ENCODE measurements around the gene CDADC1. TPM values are rescaled to one million over a fixed set of nuclear protein-coding genes. Genes with fewer than 3 reads are reported as not detected.

Gene CDADC1
- total RNA-seq, 1 donor from 2014 or later: 1.7 TPM

- H3K4me1 ChIP-seq: no peaks in the 10 kb centered on the region
- H3F3A ChIP-seq (ENCODE audit: low read depth): no peaks in the 10 kb centered on the region
- H3K36me3 Mint-ChIP-seq: no peaks in the 10 kb centered on the region
- no peaks in the 10 kb centered on the region for H3K27me3 Mint-ChIP-seq (ENCODE audit: insufficient read depth, low read depth)
- DNase-seq (ENCODE audit: low spot score): no peak
- no peaks in the 10 kb centered on the region for H3K9me3 ChIP-seq (ENCODE audit: low read depth)
- no peak overlapping the region for H3K9ac ChIP-seq
- H3K27ac Mint-ChIP-seq: no peak overlapping the region
- no peak overlapping the region for H3K4me3 ChIP-seq
- no peaks in the 10 kb centered on the region for H3K79me2 ChIP-seq (ENCODE audit: low read depth)
- H3K27me3 ChIP-seq: no peaks in the 10 kb centered on the region
- H3K27ac ChIP-seq: no peak overlapping the region
- peaks cover 2% of the 10 kb centered on the region for H3K4me1 Mint-ChIP-seq
- no peaks in the 10 kb centered on the region for H4K20me1 ChIP-seq (ENCODE audit: low read depth)
- H3K36me3 ChIP-seq: no peaks in the 10 kb centered on the region
- no peak overlapping the region for H3K4me2 ChIP-seq
- no peaks in the 10 kb centered on the region for H3K9me3 Mint-ChIP-seq
- no peak overlapping the region for H2AFZ ChIP-seq (replicated peaks)
- TF ChIP-seq EZH2 (IDR thresholded peaks at IDR 0.05): no peak
- TF ChIP-seq EZH2phosphoT487 (IDR thresholded peaks at IDR 0.05): no peak
- TF ChIP-seq CTCF (IDR thresholded peaks at IDR 0.05): no peak
- no peak overlapping the region for H3K4me3 Mint-ChIP-seq
Measured at GRCh38 chr13:49341941-49342340, 94.2 kb downstream of the CDADC1 start.

DNA sequence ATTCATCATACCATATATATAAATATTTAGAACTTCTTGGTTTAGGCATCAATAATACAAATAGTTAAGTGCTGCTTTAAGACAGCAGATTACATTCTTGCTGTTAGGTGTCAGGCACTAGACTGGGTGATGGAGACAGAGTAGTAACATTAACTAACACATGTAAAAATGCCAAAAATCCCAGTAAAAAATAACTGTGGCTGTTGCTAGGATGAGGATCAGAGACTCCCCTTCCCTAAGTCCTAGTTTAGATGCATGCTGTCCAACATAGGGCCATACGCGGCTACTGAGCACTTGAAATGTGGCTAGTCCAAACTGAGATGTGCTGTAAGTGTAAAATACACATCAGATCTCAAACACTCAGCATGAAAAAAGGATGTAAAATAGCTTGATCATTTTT is 94.7 kb downstream of the CDADC1 start:
- Histone ChIP-seq H3K27ac (no peak overlapping the region), H2AFZ (replicated peaks) (no peak overlapping the region), H3K4me2 (no peak overlapping the region), H3K79me2 (ENCODE audit: low read depth) (no peaks in the 10 kb centered on the region), H3K4me1 (no peaks in the 10 kb centered on the region), H3K9me3 (ENCODE audit: low read depth) (no peaks in the 10 kb centered on the region), H4K20me1 (ENCODE audit: low read depth) (no peaks in the 10 kb centered on the region), H3K4me3 (no peak overlapping the region), H3K9ac (no peak overlapping the region), H3K27me3 (no peaks in the 10 kb centered on the region), H3F3A (ENCODE audit: low read depth) (no peaks in the 10 kb centered on the region), H3K36me3 (no peaks in the 10 kb centered on the region)
- no peak overlapping the region for H3K27ac Mint-ChIP-seq
- H3K4me3 Mint-ChIP-seq: no peak overlapping the region
- H3K27me3 Mint-ChIP-seq (ENCODE audit: insufficient read depth, low read depth): no peaks in the 10 kb centered on the region
- TF ChIP-seq EZH2 (IDR thresholded peaks at IDR 0.05) (no peak), CTCF (IDR thresholded peaks at IDR 0.05) (no peak), EZH2phosphoT487 (IDR thresholded peaks at IDR 0.05) (no peak)
- DNase-seq (ENCODE audit: low spot score): no peak
- no peaks in the 10 kb centered on the region for H3K36me3 Mint-ChIP-seq
- H3K9me3 Mint-ChIP-seq: no peaks in the 10 kb centered on the region
- H3K4me1 Mint-ChIP-seq: peaks cover 2% of the 10 kb centered on the region

Other genes starting within 250 kb of the CDADC1 start
- not detected in 2 replicates for gene MLNR, start 27.6 kb upstream of the CDADC1 start, total RNA-seq (ENCODE audit: low replicate concordance)
- 15.1 and 18.1 TPM in 2 replicates for gene CAB39L, start 196.1 kb downstream of the CDADC1 start, total RNA-seq (ENCODE audit: low replicate concordance)
- 7.1 and 9.5 TPM in 2 replicates for gene SETDB2, start 196.3 kb downstream of the CDADC1 start, total RNA-seq (ENCODE audit: low replicate concordance)
- 4.9 and 6.6 TPM in 2 replicates for gene PHF11, start 248.0 kb downstream of the CDADC1 start, total RNA-seq (ENCODE audit: low replicate concordance)

Measured in neural progenitor cell (in vitro differentiated cells).